Measurements from ENCODE around the gene PTPRN2. TPM values are rescaled to one million over a fixed set of nuclear protein-coding genes. Genes with fewer than 3 reads are reported as not detected.
A peak's percentile ranks its signal among the peaks of the same experiment; 100 is the strongest.

The PTPRN2 gene
- total RNA-seq, 4 donors from 2014 or later: 6.6 to 10.7 (median 8.2) TPM

DNA sequence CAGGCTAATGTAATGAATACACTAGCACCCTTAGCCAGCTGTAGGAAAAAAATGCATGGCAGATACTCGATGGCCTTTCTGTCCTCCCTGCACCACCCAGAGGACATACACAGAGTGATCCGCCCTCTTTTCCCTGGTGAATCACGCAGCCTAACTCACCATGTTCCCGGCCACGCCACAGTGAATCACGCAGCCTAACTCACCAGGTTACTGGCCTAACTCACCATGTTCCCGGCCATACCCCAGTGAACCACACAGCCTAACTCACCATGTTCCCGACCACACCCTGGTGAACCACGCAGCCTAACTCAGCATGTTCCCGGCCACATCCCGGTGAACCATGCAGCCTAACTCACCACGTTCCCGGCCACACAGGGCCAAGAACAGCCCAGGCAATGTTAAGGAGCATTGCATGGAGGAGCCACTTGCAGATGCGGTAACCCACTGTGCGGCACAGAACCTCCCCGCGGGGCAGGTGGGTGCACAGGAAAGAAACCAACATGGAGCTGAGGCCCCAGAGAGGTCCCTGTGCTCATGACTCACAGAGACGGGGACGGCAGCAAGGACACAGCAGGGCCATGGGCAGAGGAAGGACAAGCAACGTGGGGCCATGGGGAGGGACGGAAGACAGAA is 742.3 kb downstream of the PTPRN2 start:
- Histone ChIP-seq H3K27me3 (no peaks in the 10 kb centered on the region), H3K4me1 (no peaks in the 10 kb centered on the region), H3K27ac (no peak overlapping the region), H3K4me3 (no peak overlapping the region), H3K9me3 (peaks cover 0 to 5% (median 0%) of the 10 kb centered on the region in 4 donors), H3K36me3 (no peaks in the 10 kb centered on the region)
- TF ChIP-seq POLR2A (IDR thresholded peaks at IDR 0.05): no peak
- 94 to 95% methylated on average over 21 of the region's 21 CpGs for WGBS, 2 donors
- DNase-seq (ENCODE audit: low spot score in 2 of 2): peak in 1 of 2 donors; percentile 11

DNA sequence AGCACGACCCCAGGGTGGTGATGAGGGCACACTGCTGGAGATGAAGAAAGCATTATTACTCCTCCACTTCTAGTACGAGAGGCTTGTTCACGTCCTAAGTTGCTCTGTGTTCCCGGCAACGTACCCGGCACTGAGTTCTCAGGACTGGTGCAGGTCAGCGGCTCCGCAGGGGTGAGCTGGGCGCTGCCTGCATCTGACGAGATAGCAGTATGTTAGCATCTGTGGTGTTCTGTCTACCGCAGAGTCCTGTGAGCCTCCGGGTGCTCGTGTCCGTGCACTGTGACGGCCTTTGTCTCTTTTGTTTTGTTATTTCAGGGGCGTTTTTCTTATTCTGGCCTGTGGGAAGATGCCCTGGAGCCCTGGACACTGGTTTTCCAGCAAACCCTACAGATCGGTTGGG is 743.0 kb downstream of the PTPRN2 start:
- Histone ChIP-seq H3K36me3 (no peaks in the 10 kb centered on the region), H3K9me3 (peaks cover 0 to 5% (median 0%) of the 10 kb centered on the region in 4 donors), H3K27ac (no peak overlapping the region), H3K27me3 (no peaks in the 10 kb centered on the region), H3K4me1 (no peaks in the 10 kb centered on the region), H3K4me3 (no peak overlapping the region)
- TF ChIP-seq EP300 (IDR thresholded peaks at IDR 0.05) (no peak), POLR2A (IDR thresholded peaks at IDR 0.05) (no peak)
- TF ChIP-seq, protein P1, sequence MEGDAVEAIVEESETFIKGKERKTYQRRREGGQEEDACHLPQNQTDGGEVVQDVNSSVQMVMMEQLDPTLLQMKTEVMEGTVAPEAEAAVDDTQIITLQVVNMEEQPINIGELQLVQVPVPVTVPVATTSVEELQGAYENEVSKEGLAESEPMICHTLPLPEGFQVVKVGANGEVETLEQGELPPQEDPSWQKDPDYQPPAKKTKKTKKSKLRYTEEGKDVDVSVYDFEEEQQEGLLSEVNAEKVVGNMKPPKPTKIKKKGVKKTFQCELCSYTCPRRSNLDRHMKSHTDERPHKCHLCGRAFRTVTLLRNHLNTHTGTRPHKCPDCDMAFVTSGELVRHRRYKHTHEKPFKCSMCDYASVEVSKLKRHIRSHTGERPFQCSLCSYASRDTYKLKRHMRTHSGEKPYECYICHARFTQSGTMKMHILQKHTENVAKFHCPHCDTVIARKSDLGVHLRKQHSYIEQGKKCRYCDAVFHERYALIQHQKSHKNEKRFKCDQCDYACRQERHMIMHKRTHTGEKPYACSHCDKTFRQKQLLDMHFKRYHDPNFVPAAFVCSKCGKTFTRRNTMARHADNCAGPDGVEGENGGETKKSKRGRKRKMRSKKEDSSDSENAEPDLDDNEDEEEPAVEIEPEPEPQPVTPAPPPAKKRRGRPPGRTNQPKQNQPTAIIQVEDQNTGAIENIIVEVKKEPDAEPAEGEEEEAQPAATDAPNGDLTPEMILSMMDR (IDR thresholded peaks at IDR 0.05): no peak
- no peak for DNase-seq (ENCODE audit: low spot score in 2 of 2)
- 87 to 93% methylated on average over 17 of the region's 17 CpGs for WGBS, 2 donors

DNA sequence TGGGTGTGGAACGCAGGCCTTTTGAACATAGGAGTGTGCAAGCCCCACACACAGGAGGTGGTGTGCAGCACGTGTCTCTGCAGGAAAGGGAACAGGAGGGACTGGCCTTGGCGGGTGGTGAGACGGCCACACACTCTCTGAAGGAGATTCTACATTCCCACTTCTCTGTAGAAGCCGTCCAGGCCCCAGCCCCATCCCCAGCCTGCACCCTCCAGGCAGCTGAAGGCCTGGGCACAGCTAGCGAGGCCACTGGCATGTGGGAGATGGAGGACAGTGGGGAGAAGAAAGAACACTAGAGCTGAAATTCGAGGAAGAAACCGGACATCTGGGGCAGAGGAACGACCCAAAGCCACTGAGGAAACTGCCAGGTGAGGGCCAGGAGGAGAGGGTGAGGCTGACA is 743.5 kb downstream of the PTPRN2 start:
- no peak overlapping the region for H3K27ac ChIP-seq
- no peaks in the 10 kb centered on the region for H3K4me1 ChIP-seq
- no peaks in the 10 kb centered on the region for H3K36me3 ChIP-seq
- TF ChIP-seq, protein P1 (IDR thresholded peaks at IDR 0.05): no peak
- TF ChIP-seq POLR2A (IDR thresholded peaks at IDR 0.05) (no peak), EP300 (IDR thresholded peaks at IDR 0.05) (no peak)
- H3K27me3 ChIP-seq: no peaks in the 10 kb centered on the region
- 86 to 87% methylated on average over 9 of the region's 9 CpGs for WGBS, 2 donors
- H3K9me3 ChIP-seq: peaks cover 0 to 5% (median 0%) of the 10 kb centered on the region in 4 donors
- DNase-seq (ENCODE audit: low spot score in 2 of 2): peak in 1 of 2 donors; percentile 4
- H3K4me3 ChIP-seq: no peak overlapping the region

DNA sequence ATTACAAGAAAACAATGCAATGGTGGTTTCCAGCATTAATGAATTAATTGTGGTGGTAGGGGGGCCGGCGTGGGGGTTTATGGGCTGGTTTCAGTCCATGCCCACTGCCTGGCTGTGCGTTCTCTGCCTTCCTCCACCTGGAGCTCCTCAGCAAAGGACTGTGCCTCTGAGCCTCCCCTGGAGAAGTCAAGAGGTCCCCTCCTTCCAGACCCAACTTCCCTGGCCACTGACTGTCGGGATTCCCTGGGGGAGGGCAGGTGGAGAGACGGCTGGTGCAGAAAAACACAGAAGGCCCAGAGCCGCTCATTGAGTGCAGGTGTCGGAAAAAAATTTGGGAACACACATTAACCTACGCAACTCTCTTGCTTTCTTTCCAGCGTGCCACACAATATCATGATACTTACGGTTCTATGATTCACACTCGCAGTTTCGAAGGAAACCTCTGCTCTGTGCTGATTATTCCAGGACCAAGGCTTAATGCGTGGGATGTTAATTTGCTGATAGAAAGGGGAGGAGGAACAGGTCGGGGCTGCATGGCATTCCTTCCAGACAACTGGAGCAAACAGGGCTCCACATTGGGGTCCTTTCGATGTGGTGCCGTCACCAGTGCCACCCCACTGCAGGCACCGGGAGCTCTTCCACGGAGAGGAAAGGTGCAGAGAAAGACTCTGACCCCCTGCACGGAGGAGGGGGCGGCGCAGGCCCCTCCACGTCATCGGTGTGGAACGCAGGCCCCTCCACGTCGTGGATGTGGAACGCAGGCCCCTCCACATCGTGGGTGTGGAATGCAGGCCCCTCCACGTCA is 744.1 kb downstream of the PTPRN2 start:
- Histone ChIP-seq H3K36me3 (no peaks in the 10 kb centered on the region), H3K27me3 (no peaks in the 10 kb centered on the region), H3K27ac (no peak overlapping the region), H3K4me1 (no peaks in the 10 kb centered on the region), H3K9me3 (peaks cover 0 to 5% (median 0%) of the 10 kb centered on the region in 4 donors), H3K4me3 (no peak overlapping the region)
- TF ChIP-seq, protein P1 (IDR thresholded peaks at IDR 0.05): no peak
- TF ChIP-seq POLR2A (IDR thresholded peaks at IDR 0.05): no peak
- no peak for TF ChIP-seq EP300 (IDR thresholded peaks at IDR 0.05)
- DNase-seq (ENCODE audit: low spot score in 2 of 2): peak in 1 of 2 donors; percentile 9
- WGBS, 2 donors: 83 to 89% methylated on average over 21 to 28 of the region's 29 CpGs

DNA sequence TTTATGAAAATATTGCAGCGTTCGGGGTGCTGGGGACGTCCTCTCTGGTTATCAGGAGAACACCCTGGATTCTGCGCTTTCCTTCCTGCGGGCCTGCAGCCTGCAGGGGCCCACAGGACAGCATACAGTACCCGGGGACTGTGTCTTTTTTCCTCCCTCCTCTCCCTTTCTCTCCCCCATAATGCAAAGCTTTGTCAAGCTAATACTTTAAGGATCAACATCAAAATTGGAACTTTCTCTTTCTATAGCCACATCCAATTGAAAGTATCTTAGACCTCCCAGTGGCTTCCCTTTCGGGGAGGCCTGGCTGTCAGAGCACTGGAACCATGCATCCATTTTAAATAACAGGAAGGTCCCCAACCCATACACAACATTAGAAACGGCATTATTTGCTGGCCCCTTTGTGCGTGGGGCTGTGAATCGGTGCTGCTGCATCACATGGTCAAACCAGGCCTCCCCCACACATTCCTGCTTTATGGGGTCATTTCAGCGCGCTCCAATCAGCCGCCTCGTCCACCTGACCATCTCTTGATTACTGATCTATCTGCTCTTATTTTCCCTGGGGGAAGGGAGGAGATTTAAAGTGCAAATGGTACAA is 745.8 kb downstream of the PTPRN2 start:
- no peak for DNase-seq (ENCODE audit: low spot score in 2 of 2)
- Histone ChIP-seq H3K4me1 (no peaks in the 10 kb centered on the region), H3K9me3 (peaks cover 0 to 5% (median 0%) of the 10 kb centered on the region in 4 donors), H3K27me3 (no peaks in the 10 kb centered on the region), H3K4me3 (no peak overlapping the region), H3K36me3 (no peaks in the 10 kb centered on the region), H3K27ac (peak overlapping the region in 2 of 4 donors; percentile 43 to 50)
- TF ChIP-seq POLR2A (IDR thresholded peaks at IDR 0.05) (no peak), EP300 (IDR thresholded peaks at IDR 0.05) (no peak)
- TF ChIP-seq, protein P1 (IDR thresholded peaks at IDR 0.05): no peak
- 38 to 39% methylated on average over 14 of the region's 14 CpGs for WGBS, 2 donors
